Naive B cell (primary cell): Measurements from ENCODE around the gene FAM13A. TPM values are rescaled to one million over a fixed set of nuclear protein-coding genes. Genes with fewer than 3 reads are reported as not detected.

Source experiments
- ATAC-seq, 2 donors: fragments of 150-1000 bp; cut with Tn5 transposase; 2 replicates each; pipeline ENCODE4 v1.10.0; 2021; ENCODE audit warnings: low read depth in 2 of 2, mild to moderate bottlenecking in 2 of 2, moderate library complexity in 2 of 2
- DNase-seq: peaks from one replicate; pipeline ENCODE4 v3.0.0; 2022
- H3K27ac Mint-ChIP-seq, 6 donors: one replicate each; pipeline ENCODE4 v1.8.0; 2020 to 2022; ENCODE audit warnings: mild to moderate bottlenecking in 6 of 6, mixed read lengths in 6 of 6, moderate library complexity in 5 of 6, inconsistent platforms in 2 of 6
- H3K27me3 Mint-ChIP-seq, 3 donors: one replicate each; pipeline ENCODE4 v1.8.0; 2021 to 2022; ENCODE audit warnings: mixed read lengths in 3 of 3, mild to moderate bottlenecking in 1 of 3
- H3K36me3 Mint-ChIP-seq, 2 donors: one replicate each; pipeline ENCODE4 v1.8.0; 2020 to 2022; ENCODE audit warnings: mixed read lengths in 2 of 2, inconsistent platforms in 1 of 2, mild to moderate bottlenecking in 1 of 2
- H3K4me1 Mint-ChIP-seq, 3 donors: one replicate each; pipeline ENCODE4 v1.8.0; 2020 to 2022; ENCODE audit warnings: mixed read lengths in 3 of 3, inconsistent platforms in 1 of 3, mild to moderate bottlenecking in 1 of 3, moderate library complexity in 1 of 3
- H3K4me3 Mint-ChIP-seq, 8 donors: one replicate each; pipeline ENCODE4 v1.8.0; 2020 to 2022; ENCODE audit warnings: mild to moderate bottlenecking in 8 of 8, mixed read lengths in 8 of 8, moderate library complexity in 8 of 8, inconsistent platforms in 2 of 8
- H3K9me3 Mint-ChIP-seq, 7 donors: one replicate each; pipeline ENCODE4 v1.8.0; 2020 to 2022; ENCODE audit warnings: mixed read lengths in 7 of 7, mild to moderate bottlenecking in 5 of 7, inconsistent platforms in 2 of 7, moderate library complexity in 1 of 7
- polyA plus RNA-seq, 6 donors: library from polyadenylated mRNA; unstranded; fragments of 300-500 nt; fragmentation: Illumina TruSeq; gene quantifications; one replicate each; pipeline ENCODE4 v1.2.3, GENCODE V29; 2021; ENCODE audit warnings: low read depth in 6 of 6

The FAM13A gene
- polyA plus RNA-seq, 6 donors from 2014 or later, result 0.41 to 1.8 (median 0.61) TPM

GRCh38 chr4:88788895-88789294 lies 268.1 kb downstream of the FAM13A start:
- no peak for DNase-seq
- ATAC-seq, result no peak
- Mint-ChIP-seq H3K4me3 (no peak overlapping the region), H3K27me3 (no peaks in the 10 kb centered on the region), H3K27ac (no peak overlapping the region), H3K4me1 (no peaks in the 10 kb centered on the region), H3K9me3 (no peaks in the 10 kb centered on the region), H3K36me3 (no peaks in the 10 kb centered on the region)

GRCh38 chr4:88788424-88788823 lies 268.6 kb downstream of the FAM13A start:
- H3K4me3 Mint-ChIP-seq, result no peak overlapping the region
- H3K36me3 Mint-ChIP-seq, result no peaks in the 10 kb centered on the region
- H3K27ac Mint-ChIP-seq, result no peak overlapping the region
- no peaks in the 10 kb centered on the region for H3K9me3 Mint-ChIP-seq
- ATAC-seq (no peak), DNase-seq (no peak)
- H3K27me3 Mint-ChIP-seq, result no peaks in the 10 kb centered on the region
- no peaks in the 10 kb centered on the region for H3K4me1 Mint-ChIP-seq

- ATAC-seq (no peak), DNase-seq (no peak)
- Mint-ChIP-seq H3K27ac (no peak overlapping the region), H3K4me1 (no peaks in the 10 kb centered on the region), H3K9me3 (no peaks in the 10 kb centered on the region), H3K4me3 (no peak overlapping the region), H3K36me3 (no peaks in the 10 kb centered on the region), H3K27me3 (no peaks in the 10 kb centered on the region)
Observed at GRCh38 chr4:88786011-88786410, 271.0 kb downstream of the FAM13A start.

DNA sequence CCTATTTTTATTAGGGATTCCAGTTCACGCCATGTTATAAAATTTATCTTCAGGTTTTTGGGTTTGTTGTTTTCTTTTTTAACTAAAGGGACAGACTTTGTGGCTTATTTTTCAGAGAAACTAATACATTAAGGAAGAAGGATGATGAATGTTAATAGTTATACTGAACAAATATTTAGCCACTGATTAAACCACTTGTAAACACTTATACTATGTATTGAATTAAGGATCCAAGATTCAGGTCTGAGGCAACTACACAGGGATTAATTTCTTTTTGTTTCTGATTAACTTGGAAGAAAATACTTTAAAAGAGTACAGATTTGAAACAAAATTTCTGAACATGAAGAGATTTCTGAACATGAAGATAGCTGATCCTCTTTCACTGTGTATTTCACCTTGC lies 276.6 kb downstream of the FAM13A start:
- no peak for DNase-seq
- no peak for ATAC-seq
- Mint-ChIP-seq H3K9me3 (no peaks in the 10 kb centered on the region), H3K36me3 (no peaks in the 10 kb centered on the region), H3K4me1 (no peaks in the 10 kb centered on the region), H3K27ac (no peak overlapping the region), H3K27me3 (no peaks in the 10 kb centered on the region), H3K4me3 (no peak overlapping the region)

DNA sequence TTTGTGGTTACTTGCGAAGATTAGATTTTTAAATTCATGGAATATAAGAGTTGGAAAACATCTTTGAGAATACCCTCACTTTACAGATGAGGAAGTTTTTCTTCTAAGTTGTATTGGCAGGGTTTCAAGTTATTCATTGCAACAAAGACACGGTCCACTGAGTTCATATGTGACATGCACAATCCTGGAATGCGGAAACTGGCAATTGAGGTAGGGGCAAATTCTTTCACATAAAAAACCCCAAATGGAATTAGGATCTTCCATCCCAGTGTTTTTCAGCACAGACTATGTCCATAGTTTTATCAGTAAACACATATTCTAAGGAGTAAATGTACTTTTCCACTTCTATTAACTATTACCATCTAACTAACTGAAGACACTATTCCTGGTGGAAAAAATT lies 277.6 kb downstream of the FAM13A start:
- ATAC-seq (no peak), DNase-seq (no peak)
- Mint-ChIP-seq H3K4me3 (no peak overlapping the region), H3K4me1 (no peaks in the 10 kb centered on the region), H3K9me3 (no peaks in the 10 kb centered on the region), H3K36me3 (no peaks in the 10 kb centered on the region), H3K27me3 (no peaks in the 10 kb centered on the region), H3K27ac (no peak overlapping the region)

GRCh38 chr4:88775529-88775928 lies 281.5 kb downstream of the FAM13A start:
- no peak for DNase-seq
- peaks cover 0 to 11% (median 10%) of the 10 kb centered on the region in 3 donors for H3K27me3 Mint-ChIP-seq
- ATAC-seq, result no peak
- no peaks in the 10 kb centered on the region for H3K4me1 Mint-ChIP-seq
- peak overlapping the region in 1 of 6 donors; percentile 3 for H3K27ac Mint-ChIP-seq
- H3K9me3 Mint-ChIP-seq, result peaks cover 0 to 4% (median 0%) of the 10 kb centered on the region in 7 donors
- no peak overlapping the region for H3K4me3 Mint-ChIP-seq
- no peaks in the 10 kb centered on the region for H3K36me3 Mint-ChIP-seq

GRCh38 chr4:88775026-88775425 lies 282.0 kb downstream of the FAM13A start:
- H3K27ac Mint-ChIP-seq, result peak overlapping the region in 1 of 6 donors; percentile 3

DNA sequence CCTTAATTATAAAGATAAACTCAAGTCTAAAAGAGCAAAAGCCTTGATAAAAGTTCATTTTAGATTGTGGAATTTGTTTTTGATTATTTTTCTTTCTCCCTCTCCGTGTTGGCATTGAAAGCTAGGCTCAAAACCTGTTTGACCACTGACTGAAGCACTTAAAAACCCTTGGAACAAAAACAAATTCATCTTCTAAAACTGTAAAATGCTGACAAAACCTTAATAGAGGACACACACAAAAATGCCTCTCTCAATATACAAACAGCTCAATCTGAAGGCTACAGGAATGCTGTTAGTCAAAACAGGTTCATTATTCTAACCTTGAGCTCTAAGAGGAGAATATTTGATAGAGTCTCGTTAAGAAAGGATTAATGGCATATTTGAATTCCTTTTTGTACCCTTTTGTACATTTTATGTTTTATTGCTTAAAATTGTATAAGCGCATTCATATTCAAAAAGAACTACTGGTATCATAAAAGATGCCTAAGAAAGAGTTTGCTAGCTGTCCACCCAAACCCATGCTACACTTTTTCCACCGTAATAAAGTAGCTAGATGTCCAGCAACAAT lies 285.0 kb downstream of the FAM13A start:
- no peak for DNase-seq
- Mint-ChIP-seq H3K27ac (no peak overlapping the region), H3K36me3 (no peaks in the 10 kb centered on the region), H3K27me3 (peaks cover 0 to 11% (median 10%) of the 10 kb centered on the region in 3 donors), H3K4me3 (no peak overlapping the region), H3K9me3 (peaks cover 0 to 4% (median 0%) of the 10 kb centered on the region in 7 donors), H3K4me1 (no peaks in the 10 kb centered on the region)
- ATAC-seq, result no peak

More at GRCh38 chr4:88775026-88775425, 282.0 kb downstream of the FAM13A start:
- Mint-ChIP-seq H3K9me3 (peaks cover 0 to 4% (median 0%) of the 10 kb centered on the region in 7 donors), H3K4me3 (no peak overlapping the region), H3K27me3 (peaks cover 0 to 11% (median 10%) of the 10 kb centered on the region in 3 donors), H3K36me3 (no peaks in the 10 kb centered on the region), H3K4me1 (no peaks in the 10 kb centered on the region)
- DNase-seq (no peak), ATAC-seq (no peak)

DNA sequence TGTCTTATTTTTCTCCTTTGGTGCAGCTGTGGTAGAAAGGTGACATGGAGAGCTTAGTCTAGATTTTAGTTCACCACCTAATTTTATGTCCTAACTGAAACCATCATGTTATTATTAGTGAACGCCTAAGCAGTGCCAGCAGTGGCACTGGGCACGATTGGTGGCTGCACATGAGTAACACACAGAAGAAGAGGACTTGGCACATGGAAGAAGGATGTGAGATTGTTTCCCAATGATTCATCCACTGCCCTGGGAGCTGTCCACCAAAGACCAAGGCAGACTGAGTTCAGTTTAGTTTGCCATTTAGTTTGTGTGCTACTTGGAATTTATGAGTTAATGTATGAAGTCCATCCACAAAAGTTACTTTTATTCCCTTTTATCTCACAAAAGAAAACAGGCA lies 291.3 kb downstream of the FAM13A start:
- Mint-ChIP-seq H3K9me3 (no peaks in the 10 kb centered on the region), H3K27me3 (peaks cover 0 to 3% (median 0%) of the 10 kb centered on the region in 3 donors), H3K4me3 (no peak overlapping the region), H3K36me3 (no peaks in the 10 kb centered on the region), H3K4me1 (no peaks in the 10 kb centered on the region), H3K27ac (no peak overlapping the region)
- no peak for DNase-seq
- ATAC-seq, result no peak

- Mint-ChIP-seq H3K4me1 (no peaks in the 10 kb centered on the region), H3K4me3 (no peak overlapping the region), H3K9me3 (peaks cover 0 to 2% (median 0%) of the 10 kb centered on the region in 7 donors), H3K27ac (peak overlapping the region in 1 of 6 donors; percentile 16), H3K36me3 (no peaks in the 10 kb centered on the region), H3K27me3 (peaks cover 0 to 3% (median 0%) of the 10 kb centered on the region in 3 donors)
- no peak for DNase-seq
- no peak for ATAC-seq
Observed at GRCh38 chr4:88763075-88763474, 293.9 kb downstream of the FAM13A start.

GRCh38 chr4:88761861-88762523 lies 295.0 kb downstream of the FAM13A start:
- Mint-ChIP-seq H3K27ac (no peak overlapping the region), H3K9me3 (peaks cover 0 to 2% (median 0%) of the 10 kb centered on the region in 7 donors), H3K27me3 (peaks cover 0 to 3% (median 0%) of the 10 kb centered on the region in 3 donors), H3K36me3 (no peaks in the 10 kb centered on the region), H3K4me1 (no peaks in the 10 kb centered on the region), H3K4me3 (no peak overlapping the region)
- no peak for DNase-seq
- no peak for ATAC-seq

GRCh38 chr4:88761342-88761741 lies 295.6 kb downstream of the FAM13A start:
- no peak for ATAC-seq
- Mint-ChIP-seq H3K27ac (no peak overlapping the region), H3K4me3 (no peak overlapping the region), H3K27me3 (peaks cover 0 to 3% (median 0%) of the 10 kb centered on the region in 3 donors), H3K36me3 (no peaks in the 10 kb centered on the region), H3K4me1 (no peaks in the 10 kb centered on the region), H3K9me3 (peaks cover 0 to 2% (median 0%) of the 10 kb centered on the region in 7 donors)
- DNase-seq, result no peak

DNA sequence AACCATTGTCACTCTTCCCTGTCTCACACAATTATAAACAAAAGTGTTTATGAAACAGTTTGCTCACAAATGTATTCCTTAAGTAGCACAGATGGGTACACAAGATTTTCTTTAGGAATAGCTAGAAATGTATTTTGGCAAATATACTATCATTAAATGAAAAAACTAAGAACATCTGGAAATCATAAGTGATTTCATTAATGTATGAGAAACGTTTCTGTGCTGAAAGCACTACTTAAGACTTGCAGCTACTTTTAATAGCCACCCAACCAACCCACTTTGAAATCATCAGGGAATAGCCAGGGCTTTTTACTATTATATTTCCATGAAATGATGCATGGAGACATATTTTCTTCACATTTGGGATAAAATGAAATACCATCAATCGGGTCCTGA lies 297.1 kb downstream of the FAM13A start:
- no peak for ATAC-seq
- peaks cover 0 to 2% (median 0%) of the 10 kb centered on the region in 7 donors for H3K9me3 Mint-ChIP-seq
- H3K36me3 Mint-ChIP-seq, result no peaks in the 10 kb centered on the region
- no peak overlapping the region for H3K4me3 Mint-ChIP-seq
- DNase-seq, result no peak
- H3K27me3 Mint-ChIP-seq, result no peaks in the 10 kb centered on the region
- no peaks in the 10 kb centered on the region for H3K4me1 Mint-ChIP-seq
- H3K27ac Mint-ChIP-seq, result no peak overlapping the region
